HepG2 (cell line): ENCODE results near the gene EXOC6B. TPM values are rescaled to one million over a fixed set of nuclear protein-coding genes. Genes with fewer than 3 reads are reported as not detected.

Source experiments
- ATAC-seq: fragments of 200-7000 bp; cut with Tn5 transposase; 3 replicates; pipeline ENCODE4 v1.9.1; 2020; ENCODE audit warnings: mild to moderate bottlenecking, moderate library complexity
- BruUV-seq: library from RNA; stranded (reverse); fragments of 400-500 nt; replicated peaks from 2 replicates; lab custom pipeline; 2021; lab: Mats Ljungman, UMichigan
- CTCF ChIA-PET: fragments of 300-600 bp; formaldehyde crosslinking; extraction: SDS; loops from one replicate; lab custom pipeline; 2021; ENCODE audit warnings: low total read pairs, inconsistent platforms, low intra/inter-chr PET ratio; lab: Yijun Ruan, JAX
- POLR2A ChIA-PET: fragments of 350-600 bp; sonication (Branson Sonifier 250); formaldehyde crosslinking; loops from one replicate; lab custom pipeline; 2020; ENCODE audit warnings: antibody characterized with exemption, inconsistent platforms; lab: Yijun Ruan, JAX
- DNase-seq: peaks from one replicate; pipeline ENCODE4 v3.0.0-alpha.2; 2015; ENCODE audit warnings: low spot score
- FAIRE-seq: peaks from 3 replicates; lab custom pipeline; 2011; peaks lifted over from hg19 to GRCh38; lab: Jason Lieb, UNC
- H2AFZ ChIP-seq: one replicate; pipeline ENCODE4 v1.6.1; 2011; ENCODE audit warnings: low read length, inconsistent platforms
- H3K27ac ChIP-seq: fragments of 300-600 bp; 3 replicates; pipeline ENCODE4 v1.8.0; 2011; ENCODE audit warnings: mixed run types, mild to moderate bottlenecking, mixed read lengths, low read length, inconsistent platforms; ENCODE audit not compliant: insufficient read depth; ENCODE audit errors: extremely low read length
- H3K27me3 ChIP-seq, 2 experiments: fragments of 200-600 bp in 1 of 2; 2 replicates in 1 of 2; 3 replicates in 1 of 2; pipeline versions ENCODE4 v1.6.0 to v1.8.0; 2011; ENCODE audit warnings: low read length in 2 of 2, mild to moderate bottlenecking in 2 of 2, moderate library complexity in 2 of 2, inconsistent platforms in 1 of 2; ENCODE audit not compliant: insufficient read depth in 2 of 2, control insufficient read depth in 1 of 2
- H3K36me3 ChIP-seq, 2 experiments: fragments of 200-600 bp in 1 of 2; replicated peaks in 1 of 2; 2 replicates in 1 of 2; 3 replicates in 1 of 2; pipeline versions ENCODE4 v1.5.1 to v1.8.0; 2011; ENCODE audit warnings: low read length in 2 of 2, inconsistent platforms in 1 of 2; ENCODE audit not compliant: insufficient read depth in 2 of 2, control insufficient read depth in 1 of 2
- H3K4me1 ChIP-seq: 2 replicates; pipeline ENCODE4 v1.5.1; 2012; ENCODE audit warnings: low read length, inconsistent platforms; ENCODE audit not compliant: insufficient read depth
- H3K4me2 ChIP-seq: 2 replicates; pipeline ENCODE4 v1.6.0; 2011; ENCODE audit warnings: low read depth, low read length, inconsistent platforms
- H3K4me3 ChIP-seq, 3 experiments: fragments of 200-600 bp in 1 of 3; sonication (generic), shearing (Covaris generic) in 1 of 3; replicated peaks in 1 of 3; 2 replicates each; pipeline ENCODE4 v1.5.1; 2011 to 2016; ENCODE audit warnings: low read length in 3 of 3, inconsistent platforms in 2 of 3, low read depth in 2 of 3, mild to moderate bottlenecking in 2 of 3, control low read depth in 1 of 3, mixed read lengths in 1 of 3; ENCODE audit not compliant: insufficient read depth in 1 of 3
- H3K79me2 ChIP-seq: one replicate; pipeline ENCODE4 v1.6.1; 2011; ENCODE audit warnings: low read length, inconsistent platforms; ENCODE audit not compliant: insufficient read depth
- H3K9ac ChIP-seq: 2 replicates; pipeline ENCODE4 v1.6.0; 2011; ENCODE audit warnings: mild to moderate bottlenecking, low read depth, low read length, inconsistent platforms; ENCODE audit not compliant: insufficient read depth
- H3K9me3 ChIP-seq: 2 replicates; pipeline ENCODE4 v1.5.1; 2012; ENCODE audit warnings: mild to moderate bottlenecking, low read length
- H4K20me1 ChIP-seq: 2 replicates; pipeline ENCODE4 v1.6.0; 2011; ENCODE audit warnings: inconsistent platforms, mild to moderate bottlenecking, low read length, moderate library complexity; ENCODE audit not compliant: insufficient read depth
- CBX2 ChIP-seq, 2 experiments: fragments of 200-600 bp in 1 of 2; sonication (generic); formaldehyde crosslinking in 1 of 2; IDR thresholded peaks; 2 replicates each; pipeline versions ENCODE4 v1.7.0 to v1.8.1; 2018 to 2022; ENCODE audit warnings: low read depth in 2 of 2, low read length in 1 of 2, mild to moderate bottlenecking in 1 of 2, missing genetic modification reagents in 1 of 2
- PCBP1 ChIP-seq: fragments of 200-400 bp; formaldehyde crosslinking; IDR thresholded peaks from 2 replicates; pipeline ENCODE4 v1.6.1; 2017; ENCODE audit warnings: mild to moderate bottlenecking, low read depth, low read length, borderline replicate concordance
- SRY ChIP-seq: sonication (generic); formaldehyde crosslinking; IDR thresholded peaks from 2 replicates; pipeline ENCODE4 v1.8.0; 2022; ENCODE audit warnings: mild to moderate bottlenecking, missing genetic modification reagents
- ZSCAN31 ChIP-seq: sonication (generic); formaldehyde crosslinking; IDR thresholded peaks from 2 replicates; pipeline ENCODE4 v1.5.0; 2020; ENCODE audit warnings: low read depth, mild to moderate bottlenecking, missing genetic modification reagents
- WGBS: methylation state at CpG from one replicate; pipeline ENCODE4 v1.1.6; 2017; ENCODE audit warnings: low lambda C conversion rate; 5-methylcytosine and 5-hydroxymethylcytosine counted together
- in situ Hi-C: cut with HindIII; loops from 2 replicates; pipeline ENCODE4 v1.10.0; 2017; ENCODE audit warnings: low pct_unique_long_range_greater_than_20kb; ENCODE audit not compliant: extremely low pct_ligation_motif_present
- intact Hi-C: fragments of 100-400 bp; cut with micrococcal nuclease; formaldehyde crosslinking; loops from one replicate; pipeline ENCODE4 v1.10.0; 2022; ENCODE audit not compliant: unreplicated experiment
- polyA plus RNA-seq, 8 experiments: library from polyadenylated mRNA; depleted of rRNA in 3 of 8; stranded (reverse) in 7 of 8; unstranded in 1 of 8; fragments of >200 nt; fragmentation: Illumina TruSeq in 4 of 8; extraction: Trizol in 4 of 8; gene quantifications; 2 replicates each; pipeline versions ENCODE4 v1.2.1 to v1.2.3, GENCODE V29; 2011 to 2016; ENCODE audit warnings: low read depth in 4 of 8, missing spikeins in 1 of 8, mixed read lengths in 1 of 8; ENCODE audit not compliant: insufficient read depth in 1 of 8
- total RNA-seq, 5 experiments: library from RNA; depleted of rRNA; stranded (reverse); fragments of >200 nt; fragmentation: Illumina TruSeq; extraction: Trizol; gene quantifications; 2 replicates each; pipeline ENCODE4 v1.2.3, GENCODE V29; 2016; ENCODE audit warnings: low read depth in 1 of 5
- TF ChIP-seq, protein P1 (sequence below): sonication (generic); formaldehyde crosslinking; conservative IDR thresholded peaks from 2 replicates; pipeline ENCODE4 v1.4.0; 2020; ENCODE audit warnings: missing genetic modification reagents

Gene EXOC6B
- total and polyA plus RNA-seq, 2 of the 13 experiments (the other 11 are each of a cell fraction or from before 2014, with no cell fraction given), result 9.1 to 15.9 TPM

- TF ChIP-seq, protein P1, sequence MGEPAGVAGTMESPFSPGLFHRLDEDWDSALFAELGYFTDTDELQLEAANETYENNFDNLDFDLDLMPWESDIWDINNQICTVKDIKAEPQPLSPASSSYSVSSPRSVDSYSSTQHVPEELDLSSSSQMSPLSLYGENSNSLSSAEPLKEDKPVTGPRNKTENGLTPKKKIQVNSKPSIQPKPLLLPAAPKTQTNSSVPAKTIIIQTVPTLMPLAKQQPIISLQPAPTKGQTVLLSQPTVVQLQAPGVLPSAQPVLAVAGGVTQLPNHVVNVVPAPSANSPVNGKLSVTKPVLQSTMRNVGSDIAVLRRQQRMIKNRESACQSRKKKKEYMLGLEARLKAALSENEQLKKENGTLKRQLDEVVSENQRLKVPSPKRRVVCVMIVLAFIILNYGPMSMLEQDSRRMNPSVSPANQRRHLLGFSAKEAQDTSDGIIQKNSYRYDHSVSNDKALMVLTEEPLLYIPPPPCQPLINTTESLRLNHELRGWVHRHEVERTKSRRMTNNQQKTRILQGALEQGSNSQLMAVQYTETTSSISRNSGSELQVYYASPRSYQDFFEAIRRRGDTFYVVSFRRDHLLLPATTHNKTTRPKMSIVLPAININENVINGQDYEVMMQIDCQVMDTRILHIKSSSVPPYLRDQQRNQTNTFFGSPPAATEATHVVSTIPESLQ (CRISPR knock-in tag), result no peak
These were observed 649.6 kb downstream of the EXOC6B start (continued) for GRCh38 chr2:72176281-72176680.

DNA sequence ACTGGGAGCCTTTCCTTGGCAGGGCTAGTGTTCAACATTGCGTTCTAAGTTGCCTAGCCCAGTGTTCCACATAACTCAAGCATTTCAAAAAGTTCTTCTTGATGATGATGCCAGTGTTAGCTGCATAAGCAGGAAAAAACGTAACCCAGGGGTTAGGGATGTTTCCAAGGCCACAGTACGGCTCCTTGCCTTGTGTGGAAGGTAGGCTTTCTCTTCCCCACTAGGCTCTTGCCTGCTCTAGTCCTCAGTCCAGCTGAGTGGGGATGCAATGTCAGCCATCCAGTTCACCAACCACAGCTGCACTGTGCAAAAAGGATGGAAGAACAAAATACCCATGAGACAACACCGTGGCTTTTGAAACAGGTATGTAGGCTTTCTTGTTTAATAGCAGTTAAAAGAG, 650.2 kb downstream of the EXOC6B start:
- no TSS peak for BruUV-seq
- TF ChIP-seq PCBP1 (no peak), ZSCAN31 (CRISPR knock-in tag) (no peak), CBX2 (IDR thresholded peaks at IDR 0.05; ENCODE audit: low read depth, low read length) (no peak), CBX2 (CRISPR knock-in tag; IDR thresholded peaks at IDR 0.05; ENCODE audit: low read depth) (no peak), SRY (no peak)
- H3K27ac ChIP-seq, result no peak overlapping the region
- ChIA-PET CTCF (no interaction called here), POLR2A (no interaction called here)
- H3K4me1 ChIP-seq, result no peaks in the 10 kb centered on the region
- H3K27me3 ChIP-seq, result no peaks in the 10 kb centered on the region
- H4K20me1 ChIP-seq, result no peaks in the 10 kb centered on the region
- in situ Hi-C loops, result no loop called here
- ATAC-seq (no peak), FAIRE-seq (no peak), DNase-seq (no peak)
- no peak overlapping the region for H3K4me3 ChIP-seq
- H3K9ac ChIP-seq, result no peak overlapping the region
- H3K79me2 ChIP-seq, result no peaks in the 10 kb centered on the region
- intact Hi-C loops, result no loop called here
- no peak overlapping the region for H3K4me2 ChIP-seq
- H2AFZ ChIP-seq, result no peak overlapping the region
- no peaks in the 10 kb centered on the region for H3K9me3 ChIP-seq
- peaks cover 2 to 19% of the 10 kb centered on the region in 2 experiments; a peak in 2 of 5 replicates for H3K36me3 ChIP-seq
- 84% methylated on average over 4 of the region's 4 CpGs for WGBS
